H1 (cell line): ENCODE data around the gene S100A6. TPM values are rescaled to one million over a fixed set of nuclear protein-coding genes. Genes with fewer than 3 reads are reported as not detected.

Source experiments
- CEBPB ChIP-seq: IDR thresholded peaks from 2 replicates; pipeline ENCODE4 v1.6.1; 2012; ENCODE audit warnings: low read depth, low read length
- CHD7 ChIP-seq: fragments of 300-600 bp; sonication (generic); IDR thresholded peaks from 2 replicates; pipeline ENCODE4 v1.7.1; 2012; ENCODE audit warnings: low read length, moderate library complexity, mild to moderate bottlenecking, inconsistent platforms; ENCODE audit not compliant: insufficient replicate concordance
- CREB1 ChIP-seq: IDR thresholded peaks from 2 replicates; pipeline ENCODE4 v1.6.1; 2012; ENCODE audit warnings: inconsistent platforms
- HDAC2 ChIP-seq, 2 experiments: fragments of 300-600 bp in 1 of 2; sonication (generic) in 1 of 2; IDR thresholded peaks; 2 replicates each; pipeline ENCODE4 v1.6.1; 2011 to 2012; ENCODE audit warnings: low read depth in 2 of 2, low read length in 2 of 2, mild to moderate bottlenecking in 2 of 2, moderate library complexity in 2 of 2, borderline replicate concordance in 1 of 2, inconsistent platforms in 1 of 2
- POLR2A ChIP-seq, 2 experiments: IDR thresholded peaks; 1 replicate in 1 of 2; 2 replicates in 1 of 2; pipeline ENCODE4 v1.6.1; 2011; ENCODE audit warnings: low read depth in 2 of 2, low read length in 2 of 2, mild to moderate bottlenecking in 2 of 2; ENCODE audit errors: control extremely low read depth in 1 of 2
- POU5F1 ChIP-seq: IDR thresholded peaks from 2 replicates; pipeline ENCODE4 v1.6.1; 2011; ENCODE audit warnings: low read depth, mild to moderate bottlenecking, low read length, moderate library complexity
- RAD21 ChIP-seq, 2 experiments: IDR thresholded peaks in 1 of 2; conservative IDR thresholded peaks in 1 of 2; 2 replicates each; pipeline ENCODE4 v1.6.1; 2011; ENCODE audit warnings: low read depth in 2 of 2, low read length in 2 of 2, improper control_type of control experiment in 1 of 2, inconsistent platforms in 1 of 2, mild to moderate bottlenecking in 1 of 2, moderate library complexity in 1 of 2
- RNF2 ChIP-seq: fragments of 200-900, 300-1000 bp; sonication (generic); IDR thresholded peaks from 2 replicates; pipeline ENCODE4 v1.7.1; 2016; ENCODE audit warnings: borderline replicate concordance, low read depth, mild to moderate bottlenecking, antibody characterized with exemption, low read length; ENCODE audit not compliant: poor library complexity, severe bottlenecking; ENCODE audit errors: missing control alignments
- SAP30 ChIP-seq: fragments of 300-600 bp; sonication (generic); IDR thresholded peaks from 2 replicates; pipeline ENCODE4 v1.7.1; 2012; ENCODE audit warnings: low read length, moderate library complexity, mild to moderate bottlenecking, inconsistent platforms; ENCODE audit not compliant: insufficient read depth, insufficient replicate concordance
- SIN3A ChIP-seq, 2 experiments: IDR thresholded peaks in 1 of 2; conservative IDR thresholded peaks in 1 of 2; 2 replicates each; pipeline ENCODE4 v1.6.1; 2011 to 2012; ENCODE audit warnings: low read length in 2 of 2, improper control_type of control experiment in 1 of 2, low read depth in 1 of 2, mild to moderate bottlenecking in 1 of 2
- polyA plus RNA-seq, 7 experiments: library from polyadenylated mRNA; depleted of rRNA in 3 of 7; stranded (reverse) in 5 of 7; unstranded in 2 of 7; fragments of >200 nt in 5 of 7; fragments of 200-250 nt in 2 of 7; gene quantifications; 1 replicate in 5 of 7; 2 replicates in 1 of 7; 4 replicates in 1 of 7; pipeline versions ENCODE4 v1.2.1 to v1.2.3, GENCODE V29; 2011 to 2013; ENCODE audit warnings: missing spikeins in 2 of 7, mixed read lengths in 2 of 7
- total RNA-seq: library from RNA; stranded (reverse); fragmentation: NEBNext Ultra II Directional; extraction: Animal tissue kit (Norgen Biotek cat#: 25700); gene quantifications from 2 replicates; pipeline ENCODE4 v1.2.1, GENCODE V29; 2021

S100A6 gene
- total and polyA plus RNA-seq, 2 of the 8 experiments (the other 6 are each of a cell fraction or from before 2014, with no cell fraction given) = 11.1 to 63.0 TPM

DNA sequence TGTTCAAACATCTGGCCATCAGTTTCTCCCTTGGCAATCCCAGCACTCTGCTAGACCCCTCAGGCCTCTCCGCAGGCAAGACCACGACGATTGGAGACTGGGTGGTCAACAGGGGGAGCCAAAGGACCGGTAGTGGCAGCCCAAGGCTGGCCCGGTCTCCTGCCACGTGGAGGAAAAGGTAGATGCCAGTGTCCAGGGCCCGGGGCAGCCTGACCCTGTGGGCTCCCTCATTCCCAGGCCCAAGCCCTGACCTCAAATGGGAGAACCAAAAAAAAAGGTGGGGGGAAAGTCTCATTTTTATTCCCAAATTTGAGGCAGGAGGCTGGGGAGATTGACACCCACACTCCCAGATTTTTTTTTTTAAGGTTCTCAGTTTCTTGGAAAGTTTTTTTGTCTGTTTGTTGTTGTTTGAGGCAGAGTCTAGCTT lies 24.8 kb downstream of the S100A6 start (continued):
- TF ChIP-seq CEBPB = 0 out of 2 replicates have a peak, but pooled peaks have one; percentile 3
- no peak for TF ChIP-seq CHD7
- TF ChIP-seq POU5F1 = no peak
- no peak for TF ChIP-seq POLR2A (IDR thresholded peaks at IDR 0.05; ENCODE audit: control extremely low read depth in 1 of 2, low read depth in 2 of 2, low read length in 2 of 2)
- no peak for TF ChIP-seq RNF2
- peak; percentile 57 for TF ChIP-seq SAP30
- 0 out of 2 replicates have a peak, but pooled peaks have one; percentile 47 for TF ChIP-seq CREB1
- peak; percentile 99 to 100 for TF ChIP-seq RAD21 (IDR thresholded peaks at IDR 0.05 in 1 of 2, conservative IDR thresholded peaks at IDR 0.05 in 1 of 2; ENCODE audit: low read depth in 2 of 2, low read length in 2 of 2)
- TF ChIP-seq SIN3A (conservative IDR thresholded peaks at IDR 0.05 in 1 of 2, IDR thresholded peaks at IDR 0.05 in 1 of 2; ENCODE audit: low read depth in 1 of 2, low read length in 2 of 2) = peak; percentile 88
- TF ChIP-seq HDAC2 (IDR thresholded peaks at IDR 0.05; ENCODE audit: borderline replicate concordance in 1 of 2, low read depth in 2 of 2, low read length in 2 of 2) = peak in 1 of 2 experiments; percentile 37; a peak in 1 of 4 replicates
